ENCODE measurements around the gene FRY.

GRCh38 chr13:32092496-32092895 is 60.9 kb downstream of the FRY start:
- TF ChIP-seq CTCF (IDR thresholded peaks at IDR 0.05; ENCODE audit: low read depth, low read length) (no peak), EZH2phosphoT487 (IDR thresholded peaks at IDR 0.05; ENCODE audit: low read depth) (no peak)
